ENCODE measurements around the gene PLEKHB2. TPM values are rescaled to one million over a fixed set of nuclear protein-coding genes. Genes with fewer than 3 reads are reported as not detected.

PLEKHB2 gene
- total and polyA plus RNA-seq, 9 of the 15 experiments (the other 6 are each of a cell fraction or from before 2014, with no cell fraction given): 41.3 to 71.5 (median 50.2) TPM

- TF ChIP-seq ZBTB26 (CRISPR knock-in tag; IDR thresholded peaks at IDR 0.05): no peak
- peak; percentile 45 for TF ChIP-seq FOSL1 (tag; conservative IDR thresholded peaks at IDR 0.05)
- peak in 1 of 2 experiments; percentile 55; a peak in 1 of 4 replicates for TF ChIP-seq MNT (conservative IDR thresholded peaks at IDR 0.05)
- TF ChIP-seq BRF2 (IDR thresholded peaks at IDR 0.05; ENCODE audit: borderline replicate concordance, insufficient read depth, insufficient read length): no peak
- TF ChIP-seq SNRNP70 (optimal IDR thresholded peaks at IDR 0.05; ENCODE audit: low read depth, low read length): no peak
- TF ChIP-seq THRA (IDR thresholded peaks at IDR 0.05): no peak
- peak; percentile 74 for TF ChIP-seq REST (IDR thresholded peaks at IDR 0.05; ENCODE audit: borderline replicate concordance)
- peak; percentile 65; the same call in 1 of the 2 replicates for TF ChIP-seq REST (CRISPR knock-in tag; IDR thresholded peaks at IDR 0.05; ENCODE audit: low read depth)
- peak; percentile 85 for TF ChIP-seq TAF1 (IDR thresholded peaks at IDR 0.05; ENCODE audit: control insufficient read depth, extremely low read depth, insufficient read depth, low read length, severe bottlenecking)
- no peak for TF ChIP-seq RNF219 (CRISPR knock-in tag; IDR thresholded peaks at IDR 0.05)
These were observed 12.0 kb upstream of the PLEKHB2 start, which contains the start of gene FAM168B (continued) for GRCh38 chr2:131093006-131093695.
